ENCODE data around the gene MOV10L1. TPM values are rescaled to one million over a fixed set of nuclear protein-coding genes. Genes with fewer than 3 reads are reported as not detected.

Gene MOV10L1
- total and polyA plus RNA-seq, 12 donors, result 0.16 to 0.42 (median 0.26) TPM; not detected in 8

DNA sequence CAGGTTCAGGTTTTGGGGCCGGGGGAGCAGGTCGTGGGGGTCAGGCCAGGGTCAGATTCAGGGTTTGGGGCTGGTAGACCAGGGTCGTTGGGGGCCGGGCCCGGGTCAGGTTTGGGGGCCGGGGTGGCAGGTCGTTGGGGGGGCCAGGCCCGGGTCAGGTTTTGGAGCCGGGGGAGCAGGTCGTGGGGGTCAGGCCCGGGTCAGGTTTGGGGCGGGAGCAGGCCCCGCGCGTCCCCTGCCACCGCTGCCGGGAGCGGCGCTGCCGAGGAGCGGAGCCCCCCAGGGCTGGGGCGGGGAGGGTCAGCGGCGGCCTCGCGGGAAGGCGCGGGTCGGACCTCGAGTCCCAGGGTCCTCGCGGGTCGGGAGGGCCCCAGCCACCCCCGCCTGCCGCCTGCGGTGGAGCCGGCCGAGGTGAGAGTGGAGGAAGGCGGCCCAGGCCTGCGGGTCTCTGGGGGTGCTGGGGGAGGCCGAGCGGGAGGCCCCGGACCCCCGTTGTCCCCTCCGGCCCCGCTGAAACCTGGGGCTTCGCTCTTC is 96.4 kb downstream of the MOV10L1 start:
- intact Hi-C loops (cut with DNase I), result no loop called here

DNA sequence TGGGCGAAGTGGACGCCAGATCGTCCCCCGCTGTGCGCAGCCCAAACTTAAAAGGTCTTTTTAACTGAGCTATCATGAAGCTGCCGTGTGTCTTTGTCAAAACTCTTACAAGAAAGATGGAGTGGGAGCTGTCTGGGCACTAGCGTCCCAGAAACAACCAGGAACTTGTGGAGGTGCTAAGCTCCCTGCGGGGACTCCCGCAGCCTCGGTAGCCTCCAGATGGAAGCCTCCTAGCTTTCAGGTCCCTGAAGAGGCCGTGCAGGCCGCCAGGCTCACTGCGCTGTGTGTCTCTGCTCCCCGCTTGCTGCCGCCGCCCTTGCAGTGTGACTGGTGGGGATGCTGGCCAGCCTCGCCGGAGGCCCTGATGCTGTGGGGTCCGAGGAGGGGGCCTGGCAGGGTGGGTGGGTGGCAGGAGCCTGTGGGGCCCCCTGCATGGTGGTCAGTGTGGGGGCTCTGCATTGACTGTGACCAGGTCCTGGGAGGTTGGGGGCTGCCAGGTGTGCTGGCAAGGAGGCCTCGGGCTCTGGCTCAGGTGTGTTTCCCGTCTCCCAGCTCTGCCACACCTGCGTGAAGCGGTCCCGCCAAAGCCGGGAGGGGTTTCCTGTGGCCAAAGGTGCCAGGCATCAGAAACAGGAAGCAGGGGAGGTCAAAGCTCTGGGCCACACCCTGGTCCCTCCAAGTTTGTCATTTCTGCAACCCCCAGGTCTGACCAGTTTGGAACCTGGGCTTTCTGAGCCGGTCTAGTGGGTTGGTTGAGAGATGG is 97.1 kb downstream of the MOV10L1 start:
- DNase-seq, result peak in 1 of 2 donors; percentile 23
- intact Hi-C loops (cut with DNase I), result no loop called here
- TF ChIP-seq, protein P1, sequence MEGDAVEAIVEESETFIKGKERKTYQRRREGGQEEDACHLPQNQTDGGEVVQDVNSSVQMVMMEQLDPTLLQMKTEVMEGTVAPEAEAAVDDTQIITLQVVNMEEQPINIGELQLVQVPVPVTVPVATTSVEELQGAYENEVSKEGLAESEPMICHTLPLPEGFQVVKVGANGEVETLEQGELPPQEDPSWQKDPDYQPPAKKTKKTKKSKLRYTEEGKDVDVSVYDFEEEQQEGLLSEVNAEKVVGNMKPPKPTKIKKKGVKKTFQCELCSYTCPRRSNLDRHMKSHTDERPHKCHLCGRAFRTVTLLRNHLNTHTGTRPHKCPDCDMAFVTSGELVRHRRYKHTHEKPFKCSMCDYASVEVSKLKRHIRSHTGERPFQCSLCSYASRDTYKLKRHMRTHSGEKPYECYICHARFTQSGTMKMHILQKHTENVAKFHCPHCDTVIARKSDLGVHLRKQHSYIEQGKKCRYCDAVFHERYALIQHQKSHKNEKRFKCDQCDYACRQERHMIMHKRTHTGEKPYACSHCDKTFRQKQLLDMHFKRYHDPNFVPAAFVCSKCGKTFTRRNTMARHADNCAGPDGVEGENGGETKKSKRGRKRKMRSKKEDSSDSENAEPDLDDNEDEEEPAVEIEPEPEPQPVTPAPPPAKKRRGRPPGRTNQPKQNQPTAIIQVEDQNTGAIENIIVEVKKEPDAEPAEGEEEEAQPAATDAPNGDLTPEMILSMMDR (IDR thresholded peaks at IDR 0.05), result no peak
- no peak for ATAC-seq
- Histone ChIP-seq H3K27ac (peak overlapping the region in 9 of 10 donors; percentile 52 to 94 (median 71)), H3K36me3 (peaks cover 0 to 6% (median 0%) of the 10 kb centered on the region in 9 donors), H3K27me3 (no peaks in the 10 kb centered on the region), H3K4me3 (peak overlapping the region; percentile 50 to 78 (median 72)), H3K9me3 (no peaks in the 10 kb centered on the region), H3K4me1 (peaks cover 19 to 75% (median 67%) of the 10 kb centered on the region in 9 donors)
- 49 to 55% methylated on average over 26 of the region's 26 CpGs for WGBS, 2 donors

More for the DNA sequence above, 96.4 kb downstream of the MOV10L1 start:
- Histone ChIP-seq H3K36me3 (peaks cover 0 to 6% (median 0%) of the 10 kb centered on the region in 9 donors), H3K4me3 (peak overlapping the region; percentile 50 to 78 (median 72)), H3K27me3 (no peaks in the 10 kb centered on the region), H3K4me1 (peaks cover 19 to 68% (median 64%) of the 10 kb centered on the region in 9 donors), H3K27ac (peak overlapping the region in 9 of 10 donors; percentile 52 to 94 (median 71)), H3K9me3 (no peaks in the 10 kb centered on the region)
- WGBS, 2 donors, result 1 to 3% methylated on average over 32 to 47 of the region's 47 CpGs
- TF ChIP-seq, protein P1 (IDR thresholded peaks at IDR 0.05), result no peak
- DNase-seq (peak in 1 of 2 donors; percentile 31), ATAC-seq (no peak)

DNA sequence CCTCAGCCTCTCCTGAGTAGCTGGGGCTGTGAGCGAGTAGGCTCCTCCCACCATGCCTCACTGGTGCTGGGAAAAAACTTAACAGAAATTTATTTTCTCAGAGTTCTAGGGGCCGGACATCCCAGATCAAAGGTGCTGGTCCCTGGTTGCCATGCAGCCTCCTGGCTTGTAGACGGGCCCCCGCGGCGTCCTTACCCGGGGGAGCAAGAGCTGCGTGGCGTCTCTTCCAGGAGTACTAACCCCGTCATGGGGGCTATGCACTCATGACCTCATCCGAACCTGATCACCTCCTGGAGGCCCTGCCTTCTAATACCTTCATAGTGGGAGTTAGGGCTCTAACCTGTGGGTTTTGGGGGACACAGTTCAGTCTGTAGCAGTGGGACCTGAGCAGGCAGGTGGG is 98.5 kb downstream of the MOV10L1 start:
- WGBS, 2 donors, result 95 to 96% methylated on average over 11 of the region's 11 CpGs
- no peaks in the 10 kb centered on the region for H3K27me3 ChIP-seq
- H3K9me3 ChIP-seq, result no peaks in the 10 kb centered on the region
- intact Hi-C loops (cut with DNase I), result no loop called here
- peak overlapping the region in 2 of 10 donors; percentile 78 to 97 for H3K27ac ChIP-seq
- H3K36me3 ChIP-seq, result peaks cover 0 to 11% (median 0%) of the 10 kb centered on the region in 9 donors
- H3K4me3 ChIP-seq, result no peak overlapping the region
- TF ChIP-seq, protein P1 (IDR thresholded peaks at IDR 0.05), result no peak
- no peak for ATAC-seq
- peaks cover 19 to 87% (median 63%) of the 10 kb centered on the region in 9 donors for H3K4me1 ChIP-seq
- no peak for DNase-seq

DNA sequence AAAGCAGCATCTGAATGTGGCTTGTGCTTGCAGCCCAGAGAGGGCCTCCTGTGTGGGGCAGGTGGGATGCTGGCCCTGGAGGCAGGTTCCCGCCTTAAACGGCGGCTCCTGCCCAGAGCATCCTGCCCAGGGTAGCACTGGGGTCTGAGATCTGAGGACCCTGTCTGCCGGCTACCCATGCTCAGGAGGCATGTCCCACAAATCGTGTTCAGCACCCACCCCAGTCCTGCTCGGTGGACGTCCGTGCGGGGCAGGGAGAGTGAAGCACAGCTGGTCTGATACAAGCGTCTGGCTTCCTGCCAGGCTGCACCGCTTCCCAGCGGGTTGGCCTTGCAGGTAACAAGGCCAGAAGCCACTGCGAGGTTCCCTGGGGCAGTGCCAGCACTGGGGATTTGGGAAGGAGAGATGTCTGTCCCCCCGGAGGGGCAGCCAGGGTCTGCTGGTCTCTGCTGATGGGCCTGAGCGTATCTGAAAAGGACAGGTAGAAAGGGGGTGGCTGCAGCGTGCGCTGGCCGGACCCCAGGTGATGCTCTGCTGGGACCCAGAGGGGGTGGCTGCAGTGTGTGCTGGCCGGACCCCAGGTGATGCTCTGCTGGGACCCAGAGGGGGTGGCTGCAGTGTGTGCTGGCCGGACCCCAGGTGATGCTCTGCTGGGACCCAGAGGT is 99.5 kb downstream of the MOV10L1 start:
- peak in 1 of 8 donors; percentile 2 for ATAC-seq
- intact Hi-C loops (cut with DNase I), result no loop called here
- Histone ChIP-seq H3K9me3 (no peaks in the 10 kb centered on the region), H3K4me1 (peaks cover 13 to 77% (median 53%) of the 10 kb centered on the region in 9 donors), H3K4me3 (peak overlapping the region in 4 of 10 donors; percentile 54 to 63 (median 55)), H3K27ac (peak overlapping the region in 9 of 10 donors; percentile 64 to 97 (median 80)), H3K36me3 (peaks cover 0 to 21% (median 0%) of the 10 kb centered on the region in 9 donors), H3K27me3 (no peaks in the 10 kb centered on the region)
- WGBS, 2 donors, result 69 to 73% methylated on average over 20 of the region's 20 CpGs
- peak in 1 of 2 donors; percentile 50 for DNase-seq
- TF ChIP-seq, protein P1 (IDR thresholded peaks at IDR 0.05), result no peak

All from heart right ventricle (tissue), 16 donors.